Activated CD4-positive, alpha-beta T cell treated with anti-CD3 and anti-CD28 coated beads for 48 hours (primary cell): ENCODE data around the gene CXCR6.
A peak's percentile ranks its signal among the peaks of the same experiment; 100 is the strongest.

Experiments used
- DNase-seq: peaks from one replicate; pipeline ENCODE4 v3.0.0-alpha.2; 2020

CXCR6 gene

DNA sequence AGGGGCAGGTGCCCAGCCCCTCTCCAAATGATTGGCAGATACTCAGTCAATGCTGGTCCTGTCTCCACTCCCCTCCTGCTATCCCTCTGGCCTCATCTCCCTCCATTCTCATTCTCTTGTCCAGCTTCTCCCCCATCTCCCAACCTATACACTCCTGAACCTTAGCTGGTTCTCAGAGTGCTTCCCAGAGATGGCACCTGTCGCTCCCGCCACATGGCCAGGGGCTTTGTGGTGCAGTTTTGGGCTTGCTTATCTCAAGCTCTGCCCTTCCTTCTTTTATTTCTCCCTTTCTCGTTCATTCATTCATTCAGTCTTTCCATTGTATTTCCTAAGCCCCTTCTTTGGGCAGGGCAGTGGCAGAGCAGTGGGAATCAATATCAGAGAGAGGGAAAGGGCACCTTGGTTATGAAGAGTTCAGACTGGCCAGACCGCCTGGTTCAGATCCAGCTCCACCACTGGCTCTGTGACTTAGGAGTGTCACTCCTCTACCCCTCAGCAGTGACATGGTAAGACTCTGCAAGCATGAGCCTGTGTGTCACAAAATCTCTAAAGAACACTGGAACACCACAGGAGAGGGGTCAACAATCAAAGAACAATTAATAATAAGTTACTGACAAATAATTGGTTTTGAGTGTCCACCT lies 20.2 kb upstream of the CXCR6 start:
- DNase-seq, result no peak

DNA sequence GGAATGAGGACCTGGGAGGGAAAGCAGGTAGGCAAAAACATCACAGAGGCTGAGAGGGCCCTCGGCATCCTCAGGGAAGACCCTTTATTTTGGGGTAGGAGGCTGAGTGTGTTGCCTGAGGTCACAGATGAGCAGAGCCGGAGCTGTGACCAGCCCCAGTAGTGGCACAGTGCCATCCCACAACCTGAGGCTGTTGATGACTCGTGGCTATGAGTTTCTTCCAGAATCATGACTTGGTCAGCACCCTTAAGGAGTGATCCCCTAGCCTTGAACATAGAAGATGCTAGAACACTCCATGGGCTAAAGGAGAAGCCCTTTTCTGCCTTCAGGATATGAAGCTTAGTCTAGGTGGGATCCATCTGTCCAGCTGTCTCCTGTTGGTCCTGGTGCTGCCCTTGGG lies 19.5 kb upstream of the CXCR6 start:
- no peak for DNase-seq

DNA sequence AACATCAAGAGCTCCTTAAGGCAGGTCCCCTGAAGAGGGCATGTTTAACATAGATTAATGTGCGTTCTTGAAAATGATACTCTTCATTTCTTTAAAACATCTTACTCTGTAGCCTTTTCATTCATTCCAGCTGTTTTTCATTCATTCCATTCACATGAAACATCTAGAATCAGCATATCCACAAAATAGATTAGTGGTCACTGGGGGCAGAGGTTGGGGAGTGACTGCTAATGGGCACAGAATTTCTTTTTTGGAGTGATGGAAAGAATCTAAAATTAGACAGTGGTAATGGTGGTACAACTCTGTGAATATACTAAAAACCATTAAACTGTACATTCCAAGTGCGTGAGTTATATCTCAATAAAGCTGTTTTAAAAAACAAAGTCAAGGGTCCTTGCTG lies 15.4 kb upstream of the CXCR6 start:
- DNase-seq, result no peak

DNA sequence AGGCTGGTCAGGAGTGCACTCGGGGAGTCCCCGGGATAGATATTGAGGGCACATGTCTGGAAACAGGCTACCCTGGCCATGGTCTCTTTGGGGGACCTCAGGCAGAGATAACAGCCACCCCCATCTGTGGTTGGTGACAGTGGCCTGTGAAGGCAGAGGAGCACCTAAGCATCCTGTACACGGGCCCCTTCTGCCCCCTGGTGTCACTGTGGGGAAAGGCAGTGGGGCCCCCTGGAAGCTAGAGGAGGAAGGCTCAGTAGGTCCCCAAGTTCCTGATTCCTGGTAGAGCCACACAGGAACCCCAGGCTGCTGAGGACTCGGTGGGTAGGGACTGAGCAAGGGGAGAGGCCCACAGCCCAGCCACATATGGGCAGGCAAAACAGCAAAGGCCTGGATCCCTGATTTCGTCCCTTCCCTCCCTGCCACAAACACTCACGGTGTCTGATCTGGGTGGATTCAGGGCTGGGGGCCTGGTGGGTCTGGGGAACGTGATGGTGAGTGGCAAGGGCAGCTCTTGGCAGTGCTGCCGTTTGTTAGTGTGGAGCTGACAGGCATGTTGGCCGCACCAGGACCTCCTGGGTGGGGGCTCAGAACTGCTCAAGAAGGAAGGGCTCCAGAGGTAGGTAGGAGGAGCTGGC lies 14.1 kb upstream of the CXCR6 start:
- peak; percentile 75 for DNase-seq

DNA sequence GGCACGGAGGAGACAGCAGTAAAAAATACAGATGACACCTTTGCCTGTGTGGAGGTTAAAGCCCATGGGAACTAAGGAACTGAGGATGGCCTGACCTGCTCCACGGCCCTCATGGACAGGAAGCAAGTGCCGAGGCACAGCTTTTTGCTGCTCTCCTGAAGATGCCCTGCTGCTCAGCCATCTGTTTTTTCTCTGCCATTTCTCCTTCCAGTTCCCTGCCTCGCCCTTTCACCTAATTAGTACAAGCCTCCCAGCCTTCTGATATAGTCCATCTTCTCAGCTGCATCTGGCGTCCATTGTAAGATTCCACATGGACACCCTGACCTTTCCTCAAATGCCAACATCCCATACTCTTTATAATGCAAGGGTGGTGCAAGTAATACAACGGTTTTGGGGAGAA lies 11.8 kb upstream of the CXCR6 start:
- DNase-seq, result no peak

DNA sequence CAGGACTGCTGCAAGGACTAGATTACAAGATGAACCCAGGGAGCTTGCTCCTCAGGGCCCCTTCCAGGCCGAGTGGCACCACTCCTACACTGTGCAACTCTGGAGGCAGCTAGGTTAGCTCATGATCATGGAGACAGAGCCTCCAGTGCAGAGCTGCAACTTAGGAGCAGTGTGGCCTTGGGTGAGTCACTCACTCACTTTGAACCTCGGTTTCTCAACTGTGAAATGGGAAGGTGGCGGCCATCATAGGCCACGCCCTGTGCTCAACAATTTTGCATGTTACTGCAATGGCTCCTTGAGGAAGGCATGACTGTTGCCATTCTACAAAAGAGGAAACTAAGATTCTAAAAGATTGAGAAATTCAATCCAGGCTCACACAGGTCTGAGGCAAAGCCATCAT lies 11.2 kb upstream of the CXCR6 start:
- no peak for DNase-seq

DNA sequence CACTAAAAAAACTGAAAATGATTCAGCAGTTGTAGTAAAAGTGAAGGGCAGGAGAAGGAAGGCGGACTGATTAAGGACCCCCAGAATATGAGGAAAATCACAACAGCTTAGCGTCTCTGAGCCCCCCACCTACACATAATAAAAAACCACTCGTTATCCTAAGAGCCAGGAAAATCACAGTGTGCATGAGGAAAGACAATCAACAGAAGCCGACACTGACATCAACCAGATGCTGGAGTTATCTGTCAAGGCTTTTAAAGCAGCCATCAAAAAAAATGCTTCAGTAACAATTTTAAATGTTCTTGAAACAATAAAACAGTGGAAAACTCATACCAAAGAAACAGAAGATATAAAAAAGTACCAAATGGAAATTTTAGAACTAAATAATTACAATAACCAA lies 9.7 kb upstream of the CXCR6 start:
- DNase-seq, result no peak

DNA sequence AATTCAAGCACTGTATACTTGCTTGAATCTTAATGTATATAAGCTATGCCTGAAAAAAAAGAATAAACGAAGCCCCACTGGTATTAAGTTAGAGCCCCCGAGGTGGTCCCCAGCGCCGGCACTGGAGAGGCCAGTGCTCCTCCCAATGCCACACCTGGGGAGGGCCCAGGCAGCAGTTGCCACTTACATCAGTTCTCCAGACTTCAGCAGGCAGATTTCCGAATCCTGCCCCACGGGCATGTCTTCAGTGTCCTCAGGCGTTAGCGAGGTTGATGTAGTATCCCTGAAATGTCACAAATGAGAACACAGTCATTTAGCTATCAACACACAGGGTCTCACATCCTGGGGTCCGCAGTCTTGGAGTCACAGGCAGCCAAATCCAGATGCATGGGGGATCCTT lies 7.0 kb upstream of the CXCR6 start:
- no peak for DNase-seq

DNA sequence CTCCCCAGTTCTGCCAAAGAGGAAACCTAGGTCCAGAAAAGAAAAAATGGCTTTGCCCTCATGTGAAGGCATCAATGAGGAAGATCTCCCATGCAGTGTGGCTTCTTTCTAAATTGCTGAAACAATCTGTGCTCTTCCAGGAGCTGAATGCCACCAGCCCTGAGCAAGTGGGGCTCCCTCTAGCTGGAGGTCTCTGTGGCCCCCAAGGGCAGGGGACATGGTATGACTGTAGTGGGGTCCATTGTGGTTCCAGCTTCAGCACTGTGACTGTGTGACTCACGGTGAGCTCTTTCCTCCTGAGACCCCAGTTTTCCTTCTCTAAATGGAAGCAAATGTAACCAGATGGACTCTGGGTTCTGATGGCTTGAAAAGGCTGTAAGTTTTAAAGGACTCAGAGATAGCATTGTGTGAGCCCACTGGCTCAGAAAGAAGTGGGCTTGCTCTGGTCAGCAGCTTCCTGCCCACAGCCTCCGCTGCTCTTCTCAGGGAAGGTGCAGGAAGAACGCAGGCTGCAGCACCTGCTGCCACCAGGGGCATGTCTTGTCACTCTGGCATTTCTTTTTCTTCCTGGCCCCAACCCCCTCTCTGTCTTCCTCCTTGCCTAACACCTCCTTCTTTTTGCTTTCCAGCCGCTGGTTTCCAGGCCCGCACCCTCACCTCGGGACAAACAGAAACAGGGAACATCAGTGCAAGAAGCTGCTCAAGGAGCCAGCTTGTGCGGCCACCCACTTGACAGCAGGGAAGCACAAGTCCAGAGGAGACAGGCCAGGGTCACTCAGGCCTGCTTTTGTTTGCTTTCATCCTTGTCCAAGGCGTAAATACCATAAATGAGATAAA lies 5.8 kb upstream of the CXCR6 start:
- no peak for DNase-seq

DNA sequence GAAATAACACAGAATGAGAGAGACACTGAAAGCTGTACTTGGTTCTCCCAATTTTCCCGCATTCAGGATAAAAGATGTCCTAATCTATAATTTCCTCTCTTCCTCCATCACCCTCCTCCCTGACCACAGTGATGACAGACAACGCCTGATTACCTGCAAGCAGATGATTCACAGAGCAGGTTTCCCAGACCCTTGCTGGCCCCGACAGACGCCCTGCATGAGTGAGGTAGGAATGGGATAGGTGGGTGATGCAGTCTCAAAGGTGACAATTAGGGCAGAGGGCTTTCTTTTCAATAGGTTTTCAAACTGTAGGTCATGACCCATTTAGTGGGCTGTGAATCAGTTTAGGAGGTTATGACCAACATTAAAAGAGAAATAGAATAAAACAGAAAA lies 5.2 kb upstream of the CXCR6 start:
- no peak for DNase-seq

DNA sequence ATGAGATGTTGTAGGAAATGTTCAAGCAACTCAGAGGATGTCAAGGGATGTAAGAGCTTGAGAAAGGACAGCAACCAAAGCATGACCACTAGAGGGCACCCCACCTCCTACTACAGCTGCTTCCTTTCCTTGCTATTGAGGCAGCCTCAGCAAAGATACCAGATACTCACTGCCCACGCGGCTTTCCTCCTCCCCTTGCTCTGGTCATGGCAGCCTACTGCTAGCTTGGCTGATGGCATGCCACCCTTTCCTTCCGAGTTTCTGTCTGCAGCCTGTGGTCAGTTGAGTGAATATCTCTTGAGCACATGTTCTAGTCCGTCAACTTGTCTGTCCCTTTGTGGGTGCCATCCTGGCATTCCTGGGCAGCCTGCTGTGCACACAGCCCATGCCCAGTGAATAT lies 4.4 kb upstream of the CXCR6 start:
- DNase-seq, result peak; percentile 91

DNA sequence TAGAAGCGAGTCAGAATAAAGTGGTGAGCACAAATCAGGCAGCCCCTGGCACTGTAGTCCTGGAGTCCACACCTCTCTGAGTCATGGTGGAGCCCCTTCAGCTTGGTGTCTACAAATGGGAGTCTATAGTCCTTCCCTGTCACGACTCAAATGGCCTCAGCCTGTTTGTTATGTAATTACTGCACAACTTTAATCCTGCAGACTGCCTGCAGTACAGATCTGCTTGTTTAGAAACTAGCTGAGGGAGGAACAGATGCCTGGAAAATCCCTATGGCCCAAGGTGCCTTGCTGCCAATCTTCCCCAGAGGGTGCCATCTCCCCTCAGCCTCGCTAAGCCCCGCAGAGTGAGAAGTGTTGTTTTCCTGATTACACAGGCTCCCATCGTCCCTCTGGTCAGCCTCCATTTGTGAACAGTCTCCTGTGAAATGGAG lies 3.9 kb upstream of the CXCR6 start:
- DNase-seq, result no peak

DNA sequence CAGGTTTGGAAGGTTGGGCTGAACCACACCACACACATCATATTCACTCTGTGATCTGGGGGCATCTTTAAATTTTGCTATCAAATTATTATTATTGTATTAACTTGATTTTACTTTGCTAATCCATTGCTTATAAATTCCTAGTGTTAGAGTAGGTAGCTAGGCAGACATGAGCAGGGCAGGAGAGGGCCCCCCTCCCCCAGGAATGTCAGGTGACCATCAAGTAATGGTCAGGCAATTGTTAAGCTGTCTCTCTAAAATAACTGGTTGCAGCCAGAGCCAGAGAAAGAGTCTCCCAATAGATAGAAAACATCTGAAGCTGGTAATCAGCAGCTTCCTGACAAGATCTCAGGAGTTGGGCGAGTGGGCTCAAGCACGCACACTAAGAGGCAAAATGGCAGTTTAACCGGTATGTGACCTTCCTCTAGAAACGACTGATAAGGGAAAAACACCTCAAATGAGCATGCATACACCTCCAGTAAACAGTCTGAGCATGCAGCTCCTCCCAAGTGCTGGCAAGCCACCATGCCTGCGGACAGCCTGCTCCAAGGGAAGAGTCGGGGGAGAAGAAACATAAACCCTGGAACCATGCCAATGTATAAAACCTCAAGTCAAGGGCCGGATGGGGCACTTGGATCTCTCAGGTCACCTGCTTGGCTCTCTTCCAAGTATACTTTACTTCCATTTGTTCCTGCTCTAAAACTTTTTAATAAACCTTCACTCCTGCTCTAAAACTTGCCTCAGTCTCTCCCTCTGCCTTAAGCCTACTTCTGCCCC lies 3.1 kb upstream of the CXCR6 start:
- DNase-seq, result no peak

DNA sequence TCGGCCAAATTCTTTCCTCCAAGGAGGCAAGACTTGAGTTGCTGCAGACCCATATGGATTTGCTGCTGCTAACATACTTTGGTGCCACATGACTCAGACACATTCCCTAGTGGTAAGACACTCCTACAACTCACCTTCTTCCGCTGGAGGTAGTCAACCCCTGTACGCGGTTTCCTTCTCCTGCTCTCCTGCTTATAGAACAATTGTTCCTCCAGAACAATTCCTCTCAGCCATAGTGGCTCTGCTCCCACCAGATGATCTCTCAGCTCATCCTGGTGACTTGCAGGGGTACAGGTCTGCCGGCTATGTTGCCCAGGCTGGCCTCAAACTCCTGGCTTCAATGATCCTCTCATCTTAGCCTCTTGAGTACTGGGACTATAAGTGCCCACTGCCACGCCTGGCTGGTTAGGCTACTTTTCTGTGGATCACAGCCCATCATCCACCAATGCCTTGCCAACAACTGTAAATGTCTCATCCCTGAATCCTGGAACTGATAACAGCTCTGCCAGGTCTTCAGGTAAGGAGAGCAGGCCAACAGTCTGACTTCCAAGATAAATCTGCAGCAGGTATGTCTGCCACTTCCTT lies 2.4 kb upstream of the CXCR6 start:
- no peak for DNase-seq

DNA sequence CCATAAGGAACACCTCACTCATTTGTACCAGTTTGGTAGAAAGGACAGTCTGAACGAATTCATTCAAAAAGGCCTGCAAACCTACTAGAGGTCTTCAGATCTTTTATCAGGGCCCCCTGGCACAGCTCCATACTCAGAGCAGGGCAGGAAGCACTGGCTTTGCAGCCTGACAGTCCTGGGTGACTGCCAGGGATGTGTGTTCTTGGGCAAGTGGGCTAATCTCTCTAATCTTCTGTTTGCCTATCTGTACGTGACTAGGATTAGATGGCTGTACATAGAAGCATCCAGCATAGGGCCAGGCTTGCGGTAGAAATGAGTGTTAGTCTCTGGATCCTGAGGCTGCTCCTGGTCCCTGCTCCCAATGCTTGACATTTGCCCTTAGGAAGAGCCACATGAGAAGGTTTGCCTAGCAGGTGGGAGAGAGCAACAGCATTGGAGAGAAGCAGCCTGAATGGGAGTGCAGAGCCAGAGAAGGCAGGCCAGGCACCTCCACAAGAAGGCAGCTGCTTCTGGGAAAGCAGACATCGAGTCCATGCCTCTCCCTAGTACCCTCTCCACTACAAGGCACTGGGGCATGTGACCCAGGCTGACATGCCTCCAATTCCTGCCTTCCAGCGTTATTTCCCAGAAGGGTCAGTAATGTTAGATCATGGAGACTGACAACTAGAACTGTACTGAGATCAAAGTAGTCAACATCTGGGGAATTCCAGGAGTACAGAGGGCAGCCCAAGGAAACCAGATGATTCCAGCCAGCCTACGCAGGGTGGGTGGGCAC lies 1.0 kb upstream of the CXCR6 start:
- DNase-seq, result no peak

DNA sequence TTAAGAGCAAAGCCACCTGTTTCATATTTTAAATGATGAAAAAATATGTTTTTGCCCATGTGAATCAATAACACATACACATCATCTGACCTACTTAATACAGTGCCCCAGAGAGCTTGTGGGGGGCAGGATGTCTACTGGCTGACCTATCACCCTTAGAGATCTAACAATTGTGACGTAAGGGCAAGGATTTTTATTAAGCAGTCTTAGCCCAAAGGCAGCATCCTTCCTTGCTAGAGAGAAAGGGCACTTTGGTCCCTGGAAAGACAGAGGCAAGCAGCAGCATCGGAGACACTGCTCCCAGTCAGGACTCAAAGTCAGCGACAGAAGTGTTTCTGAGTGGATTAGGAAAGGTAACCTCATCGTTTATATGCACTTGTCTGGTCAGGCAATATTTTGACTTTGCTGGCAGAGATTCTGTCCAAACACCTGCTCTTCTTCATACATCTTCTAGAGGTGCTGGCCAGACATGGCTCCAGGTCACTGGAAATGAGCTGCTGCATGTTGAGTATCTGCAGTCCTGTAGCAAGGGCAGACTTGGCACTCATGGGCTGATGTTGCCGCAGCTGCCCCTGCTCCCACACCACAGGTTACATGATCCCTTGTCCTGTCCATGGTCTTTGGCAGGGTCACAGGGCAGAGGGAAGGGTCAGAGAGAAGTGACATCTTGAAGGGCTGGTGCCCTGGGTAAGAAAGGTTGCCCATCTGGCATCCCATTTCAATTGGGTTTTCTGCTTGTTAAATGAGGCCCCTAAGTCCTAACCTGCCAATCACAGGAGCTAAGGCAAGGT lies 1.8 kb downstream of the CXCR6 start:
- DNase-seq, result no peak

DNA sequence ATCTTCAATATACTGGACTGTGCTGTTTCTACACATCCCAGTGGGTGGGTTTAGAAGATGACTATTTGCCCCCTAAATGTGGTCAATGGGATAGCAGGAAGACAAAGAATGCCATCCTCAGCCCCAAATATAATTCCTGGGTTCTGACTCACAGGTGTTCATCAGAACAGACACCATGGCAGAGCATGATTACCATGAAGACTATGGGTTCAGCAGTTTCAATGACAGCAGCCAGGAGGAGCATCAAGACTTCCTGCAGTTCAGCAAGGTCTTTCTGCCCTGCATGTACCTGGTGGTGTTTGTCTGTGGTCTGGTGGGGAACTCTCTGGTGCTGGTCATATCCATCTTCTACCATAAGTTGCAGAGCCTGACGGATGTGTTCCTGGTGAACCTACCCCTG lies 3.0 kb downstream of the CXCR6 start:
- DNase-seq, result no peak

DNA sequence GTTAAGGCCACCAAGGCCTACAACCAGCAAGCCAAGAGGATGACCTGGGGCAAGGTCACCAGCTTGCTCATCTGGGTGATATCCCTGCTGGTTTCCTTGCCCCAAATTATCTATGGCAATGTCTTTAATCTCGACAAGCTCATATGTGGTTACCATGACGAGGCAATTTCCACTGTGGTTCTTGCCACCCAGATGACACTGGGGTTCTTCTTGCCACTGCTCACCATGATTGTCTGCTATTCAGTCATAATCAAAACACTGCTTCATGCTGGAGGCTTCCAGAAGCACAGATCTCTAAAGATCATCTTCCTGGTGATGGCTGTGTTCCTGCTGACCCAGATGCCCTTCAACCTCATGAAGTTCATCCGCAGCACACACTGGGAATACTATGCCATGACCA lies 3.6 kb downstream of the CXCR6 start:
- no peak for DNase-seq

DNA sequence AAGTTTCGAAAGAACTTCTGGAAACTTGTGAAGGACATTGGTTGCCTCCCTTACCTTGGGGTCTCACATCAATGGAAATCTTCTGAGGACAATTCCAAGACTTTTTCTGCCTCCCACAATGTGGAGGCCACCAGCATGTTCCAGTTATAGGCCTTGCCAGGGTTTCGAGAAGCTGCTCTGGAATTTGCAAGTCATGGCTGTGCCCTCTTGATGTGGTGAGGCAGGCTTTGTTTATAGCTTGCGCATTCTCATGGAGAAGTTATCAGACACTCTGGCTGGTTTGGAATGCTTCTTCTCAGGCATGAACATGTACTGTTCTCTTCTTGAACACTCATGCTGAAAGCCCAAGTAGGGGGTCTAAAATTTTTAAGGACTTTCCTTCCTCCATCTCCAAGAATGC lies 4.1 kb downstream of the CXCR6 start:
- DNase-seq, result no peak

DNA sequence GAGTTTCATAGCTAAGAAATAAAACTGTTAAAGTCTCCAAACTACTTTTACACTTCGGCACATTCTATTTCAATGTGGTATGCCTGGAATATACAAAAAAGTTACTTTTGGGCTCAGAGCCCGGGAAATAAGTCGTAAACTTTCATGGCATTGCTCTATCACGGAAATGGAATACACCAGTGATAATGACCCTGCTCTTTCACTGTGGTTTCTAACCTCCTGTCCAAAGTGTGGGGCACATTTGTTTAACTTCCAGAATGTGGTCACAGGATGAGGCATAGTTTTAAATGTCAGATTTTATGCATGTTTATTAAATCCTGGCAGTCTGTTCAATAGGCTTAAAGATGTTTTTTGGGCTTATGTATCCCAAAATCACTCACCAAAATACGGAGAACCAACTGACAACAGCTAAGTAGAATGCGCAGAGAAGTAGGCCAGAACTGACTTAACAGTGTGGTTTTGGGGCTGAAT lies 5.1 kb downstream of the CXCR6 start:
- DNase-seq, result no peak

DNA sequence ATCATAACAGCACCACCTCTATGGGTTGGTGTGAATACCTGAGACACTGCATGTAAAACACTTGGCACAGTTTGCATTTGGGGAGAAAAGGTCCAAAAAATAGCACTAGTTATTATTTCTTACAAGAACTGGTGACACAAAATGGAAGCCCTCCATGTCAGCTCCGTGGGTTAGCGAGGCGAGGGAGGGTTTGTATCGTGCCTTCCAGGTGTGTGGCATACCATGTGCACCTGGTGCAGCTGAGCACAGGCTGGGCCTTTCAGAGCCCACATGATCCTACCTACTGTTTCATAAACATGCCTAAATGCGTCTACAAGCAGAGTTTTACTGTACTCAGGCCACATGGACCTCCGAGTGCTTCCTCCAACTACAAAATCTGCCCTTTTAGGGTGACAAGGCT lies 5.6 kb downstream of the CXCR6 start:
- DNase-seq, result no peak
